Activated CD8-positive, alpha-beta memory T cell treated with anti-CD3 and anti-CD28 coated beads, Interleukin-2, amount 10 ng/mL, durations not matched to agents 7 days and 5 days (primary cell): ENCODE data around the gene MOXD1. TPM values are rescaled to one million over a fixed set of nuclear protein-coding genes. Genes with fewer than 3 reads are reported as not detected.

Experiments
- ATAC-seq: fragments of 150-1000 bp; cut with Tn5 transposase; one replicate; pipeline ENCODE4 v1.10.0; 2021; ENCODE audit warnings: moderate library complexity
- CTCF ChIA-PET: fragments of 350-600 bp; sonication (Branson Sonifier 250); formaldehyde crosslinking; loops from one replicate; lab custom pipeline; 2021; ENCODE audit warnings: antibody characterized with exemption; lab: Charles Lee
- DNase-seq: peaks from one replicate; pipeline ENCODE4 v3.0.0-alpha.2; 2020
- H3K27ac Mint-ChIP-seq: one replicate; pipeline ENCODE4 v1.8.0; 2021; ENCODE audit warnings: mild to moderate bottlenecking, mixed read lengths
- H3K27me3 Mint-ChIP-seq: one replicate; pipeline ENCODE4 v1.8.0; 2021; ENCODE audit warnings: mixed read lengths
- H3K36me3 Mint-ChIP-seq: one replicate; pipeline ENCODE4 v1.8.0; 2021; ENCODE audit warnings: mild to moderate bottlenecking, mixed read lengths
- H3K4me1 Mint-ChIP-seq: one replicate; pipeline ENCODE4 v1.8.0; 2021; ENCODE audit warnings: mixed read lengths
- H3K4me3 Mint-ChIP-seq: one replicate; pipeline ENCODE4 v1.8.0; 2021; ENCODE audit warnings: mild to moderate bottlenecking, moderate library complexity, mixed read lengths
- H3K9me3 Mint-ChIP-seq: one replicate; pipeline ENCODE4 v1.8.0; 2022; ENCODE audit warnings: low read depth, mixed read lengths
- total RNA-seq, 2 experiments: library from RNA; stranded (reverse); gene quantifications; one replicate each; pipeline ENCODE4 v1.2.3, GENCODE V29; 2021

MOXD1 gene
- total RNA-seq, 2 experiments from 2014 or later: 0.45 TPM; not detected in 1

- H3K27ac Mint-ChIP-seq: no peak overlapping the region
- H3K4me3 Mint-ChIP-seq: no peak overlapping the region
- no peaks in the 10 kb centered on the region for H3K4me1 Mint-ChIP-seq
- DNase-seq (no peak), ATAC-seq (no peak)
- H3K27me3 Mint-ChIP-seq: peaks cover 14% of the 10 kb centered on the region
- CTCF ChIA-PET: interaction anchor here (0.9 kb wide), 1 partner anchor 11 kb away, joined by 3 read pairs; no protein-coding TSS in a partner anchor
- H3K36me3 Mint-ChIP-seq: no peaks in the 10 kb centered on the region
- H3K9me3 Mint-ChIP-seq: no peaks in the 10 kb centered on the region
Observed at GRCh38 chr6:132253906-132254305, 147.4 kb downstream of the MOXD1 start.

- H3K27ac Mint-ChIP-seq: no peak overlapping the region
- no peak for ATAC-seq
- CTCF ChIA-PET: no interaction called here
- H3K36me3 Mint-ChIP-seq: no peaks in the 10 kb centered on the region
- no peak for DNase-seq
- peaks cover 19% of the 10 kb centered on the region for H3K27me3 Mint-ChIP-seq
- no peak overlapping the region for H3K4me3 Mint-ChIP-seq
- no peaks in the 10 kb centered on the region for H3K9me3 Mint-ChIP-seq
- no peaks in the 10 kb centered on the region for H3K4me1 Mint-ChIP-seq
Observed at GRCh38 chr6:132253211-132253610, 148.1 kb downstream of the MOXD1 start.

DNA sequence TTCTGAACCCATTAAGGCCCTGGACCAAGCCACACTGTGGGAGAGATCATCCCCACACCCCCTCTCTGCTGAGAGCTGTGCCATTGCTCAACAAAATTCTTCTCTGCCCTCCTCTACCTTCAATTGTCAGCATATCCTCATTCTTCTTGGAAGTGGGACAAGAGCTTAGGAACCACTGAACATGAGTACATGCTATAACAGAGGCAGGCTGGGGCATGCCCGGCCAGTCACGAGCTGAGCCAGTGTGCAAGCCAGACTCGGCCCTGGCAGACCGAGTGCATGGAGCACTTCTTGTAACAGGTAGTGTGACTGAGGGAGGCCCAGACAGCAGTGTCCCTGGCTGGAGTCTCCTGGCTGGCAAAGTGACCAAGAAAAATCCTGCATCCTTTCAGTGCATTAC lies 149.2 kb downstream of the MOXD1 start:
- H3K36me3 Mint-ChIP-seq: no peaks in the 10 kb centered on the region
- H3K27me3 Mint-ChIP-seq: peaks cover 18% of the 10 kb centered on the region
- CTCF ChIA-PET: no interaction called here
- DNase-seq (no peak), ATAC-seq (no peak)
- no peaks in the 10 kb centered on the region for H3K9me3 Mint-ChIP-seq
- no peak overlapping the region for H3K27ac Mint-ChIP-seq
- H3K4me1 Mint-ChIP-seq: no peaks in the 10 kb centered on the region
- H3K4me3 Mint-ChIP-seq: no peak overlapping the region

- no peaks in the 10 kb centered on the region for H3K4me1 Mint-ChIP-seq
- H3K9me3 Mint-ChIP-seq: no peaks in the 10 kb centered on the region
- peaks cover 14% of the 10 kb centered on the region for H3K27me3 Mint-ChIP-seq
- H3K36me3 Mint-ChIP-seq: no peaks in the 10 kb centered on the region
- CTCF ChIA-PET: interaction anchor here (2.3 kb wide), 1 partner anchor 28 kb away, joined by 5 read pairs; no protein-coding TSS in a partner anchor
- no peak overlapping the region for H3K4me3 Mint-ChIP-seq
- ATAC-seq: no peak
- no peak for DNase-seq
- no peak overlapping the region for H3K27ac Mint-ChIP-seq
Observed at GRCh38 chr6:132251711-132252110, 149.6 kb downstream of the MOXD1 start.

- CTCF ChIA-PET: interaction anchor here (1.9 kb wide), 1 partner anchor 32 kb away, joined by 6 read pairs; no protein-coding TSS in a partner anchor
- H3K4me3 Mint-ChIP-seq: no peak overlapping the region
- ATAC-seq: no peak
Observed at GRCh38 chr6:132247381-132248159, 153.7 kb downstream of the MOXD1 start.

DNA sequence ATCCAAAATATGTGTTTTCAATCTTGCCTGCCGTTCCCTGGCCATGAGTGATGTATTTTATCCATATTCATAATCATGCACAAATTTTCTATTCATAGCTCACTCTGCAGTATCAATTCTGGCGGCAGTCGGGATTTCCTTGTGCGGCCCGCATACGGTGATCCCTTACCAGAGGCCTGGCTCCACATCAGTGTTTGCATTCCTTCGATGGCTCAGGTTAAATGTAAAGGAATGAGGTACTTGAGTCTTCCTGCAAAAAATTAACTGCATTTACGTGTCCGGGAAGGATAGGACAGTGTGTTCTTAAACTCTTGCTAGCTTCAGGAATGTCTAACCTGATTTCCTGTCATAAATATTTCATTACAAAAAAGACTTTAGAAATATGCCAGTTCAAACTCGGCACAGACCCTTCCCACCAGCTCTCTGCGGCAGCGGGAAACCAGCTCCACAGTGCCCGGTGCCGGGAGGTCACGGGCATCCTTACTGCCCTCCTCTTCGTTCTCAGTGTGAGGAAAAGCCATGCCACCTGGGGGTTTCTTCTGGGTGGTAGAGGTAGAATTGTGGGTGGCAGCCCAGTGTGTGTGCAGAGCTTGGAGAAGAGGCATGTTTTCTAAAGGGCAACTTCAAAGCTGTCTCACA lies 154.5 kb downstream of the MOXD1 start:
- H3K36me3 Mint-ChIP-seq: no peaks in the 10 kb centered on the region
- no peak overlapping the region for H3K4me3 Mint-ChIP-seq
- no peak overlapping the region for H3K27ac Mint-ChIP-seq
- H3K27me3 Mint-ChIP-seq: peaks cover 7% of the 10 kb centered on the region
- H3K4me1 Mint-ChIP-seq: no peaks in the 10 kb centered on the region
- H3K9me3 Mint-ChIP-seq: no peaks in the 10 kb centered on the region
- CTCF ChIA-PET: interaction anchor here (1.9 kb wide), 1 partner anchor 33 kb away, joined by 6 read pairs; no protein-coding TSS in a partner anchor
- DNase-seq (no peak), ATAC-seq (no peak)

More at GRCh38 chr6:132247381-132248159, 153.7 kb downstream of the MOXD1 start:
- no peak overlapping the region for H3K27ac Mint-ChIP-seq
- H3K4me1 Mint-ChIP-seq: no peaks in the 10 kb centered on the region
- H3K27me3 Mint-ChIP-seq: peaks cover 7% of the 10 kb centered on the region
- H3K36me3 Mint-ChIP-seq: no peaks in the 10 kb centered on the region
- DNase-seq: no peak
- no peaks in the 10 kb centered on the region for H3K9me3 Mint-ChIP-seq

DNA sequence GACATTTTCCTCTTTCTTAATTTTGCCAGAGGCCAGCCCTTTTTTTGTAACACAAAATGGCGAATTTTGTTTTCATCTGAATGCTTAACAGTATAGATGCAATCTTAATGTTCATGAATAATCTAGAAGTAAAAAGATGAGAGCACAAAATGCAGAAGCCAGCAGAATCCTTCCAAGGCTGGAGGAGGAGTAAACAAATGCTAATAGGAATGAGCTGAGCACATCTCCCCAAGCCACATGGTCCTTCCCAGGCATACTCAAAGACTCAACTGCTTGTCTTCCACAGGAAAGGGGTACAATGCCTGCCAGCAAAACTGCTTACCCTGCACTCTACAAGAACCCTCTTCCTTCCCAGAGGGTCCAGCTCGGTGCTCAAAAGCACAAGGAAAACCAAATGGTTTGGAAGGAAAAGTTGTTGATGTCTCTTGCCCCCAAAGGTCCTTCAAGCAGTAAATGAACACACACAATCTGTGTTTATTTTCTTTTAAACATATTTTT lies 155.1 kb downstream of the MOXD1 start:
- no peak overlapping the region for H3K27ac Mint-ChIP-seq
- ATAC-seq (no peak), DNase-seq (no peak)
- no peaks in the 10 kb centered on the region for H3K4me1 Mint-ChIP-seq
- H3K4me3 Mint-ChIP-seq: no peak overlapping the region
- CTCF ChIA-PET: interaction anchor here (1.9 kb wide), 1 partner anchor 34 kb away, joined by 6 read pairs; no protein-coding TSS in a partner anchor
- no peaks in the 10 kb centered on the region for H3K9me3 Mint-ChIP-seq
- H3K36me3 Mint-ChIP-seq: no peaks in the 10 kb centered on the region
- H3K27me3 Mint-ChIP-seq: peaks cover 7% of the 10 kb centered on the region

Other genes with a start within 250 kb of the MOXD1 start
- gene STX7, start 111.6 kb upstream of the MOXD1 start, total RNA-seq: 10 to 100 TPM; 17.2 to 19.5 TPM
- not detected for gene TAAR9, start 136.8 kb upstream of the MOXD1 start, total RNA-seq
- gene TAAR8, start 151.2 kb upstream of the MOXD1 start, total RNA-seq: not detected
- not detected for gene TAAR6, start 168.8 kb upstream of the MOXD1 start, total RNA-seq
- gene TAAR5, start 188.3 kb upstream of the MOXD1 start, total RNA-seq: not detected
- not detected for gene TAAR2, start 222.8 kb upstream of the MOXD1 start, total RNA-seq